Astrocyte (in vitro differentiated cells and primary cell): Measurements from ENCODE around the gene SFT2D3.

Source experiments
- EZH2 ChIP-seq: IDR thresholded peaks from 2 replicates; pipeline ENCODE4 v1.6.1; 2012; ENCODE audit warnings: mild to moderate bottlenecking, low read length, inconsistent platforms; ENCODE audit not compliant: insufficient read depth
- TF ChIP-seq, protein P1 (sequence below): IDR thresholded peaks from 2 replicates; pipeline ENCODE4 v1.5.1; 2011; ENCODE audit warnings: low read depth, mild to moderate bottlenecking, inconsistent platforms, low read length, moderate library complexity; ENCODE audit not compliant: insufficient read depth

DNA sequence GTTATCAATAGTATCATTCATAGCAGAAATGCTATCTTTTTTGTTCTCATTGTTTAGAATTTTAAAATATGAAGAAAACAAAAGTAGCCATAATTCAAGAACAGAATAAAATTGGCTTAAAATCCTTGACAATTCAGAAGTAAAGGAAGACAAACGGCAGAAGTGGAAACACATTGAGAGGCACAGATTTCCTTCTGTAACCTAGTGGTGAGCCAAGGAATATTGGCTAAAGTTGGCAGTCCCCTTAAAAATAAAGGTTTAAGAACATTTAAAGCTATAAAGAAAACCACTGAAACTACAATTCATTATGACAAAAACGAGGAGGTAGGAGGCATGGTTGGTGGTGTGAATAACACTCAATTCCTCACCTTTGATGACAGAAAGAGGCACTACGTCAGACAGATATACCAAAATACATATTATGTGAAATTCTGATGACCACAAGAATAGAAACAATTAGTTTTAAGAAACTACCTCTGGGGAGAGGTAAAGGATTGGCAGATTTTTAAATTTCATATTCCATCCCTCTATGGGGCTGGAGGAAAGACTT is 42.3 kb downstream of the SFT2D3 start:
- TF ChIP-seq, protein P1, sequence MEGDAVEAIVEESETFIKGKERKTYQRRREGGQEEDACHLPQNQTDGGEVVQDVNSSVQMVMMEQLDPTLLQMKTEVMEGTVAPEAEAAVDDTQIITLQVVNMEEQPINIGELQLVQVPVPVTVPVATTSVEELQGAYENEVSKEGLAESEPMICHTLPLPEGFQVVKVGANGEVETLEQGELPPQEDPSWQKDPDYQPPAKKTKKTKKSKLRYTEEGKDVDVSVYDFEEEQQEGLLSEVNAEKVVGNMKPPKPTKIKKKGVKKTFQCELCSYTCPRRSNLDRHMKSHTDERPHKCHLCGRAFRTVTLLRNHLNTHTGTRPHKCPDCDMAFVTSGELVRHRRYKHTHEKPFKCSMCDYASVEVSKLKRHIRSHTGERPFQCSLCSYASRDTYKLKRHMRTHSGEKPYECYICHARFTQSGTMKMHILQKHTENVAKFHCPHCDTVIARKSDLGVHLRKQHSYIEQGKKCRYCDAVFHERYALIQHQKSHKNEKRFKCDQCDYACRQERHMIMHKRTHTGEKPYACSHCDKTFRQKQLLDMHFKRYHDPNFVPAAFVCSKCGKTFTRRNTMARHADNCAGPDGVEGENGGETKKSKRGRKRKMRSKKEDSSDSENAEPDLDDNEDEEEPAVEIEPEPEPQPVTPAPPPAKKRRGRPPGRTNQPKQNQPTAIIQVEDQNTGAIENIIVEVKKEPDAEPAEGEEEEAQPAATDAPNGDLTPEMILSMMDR = no peak
- TF ChIP-seq EZH2 = no peak
